Stimulated activated effector memory CD8-positive, alpha-beta T cell treated with anti-CD3 and anti-CD28 coated beads, Interleukin-12 subunit alpha, Interleukin-12 subunit beta, amount 100 ng/mL, for 72 hours (primary cell): ENCODE measurements around the gene UNC93B1.

Experiments
- ATAC-seq: fragments of 150-1000 bp; cut with Tn5 transposase; 2 replicates; pipeline ENCODE4 v1.10.0; 2021
- DNase-seq, 2 donors: peaks; one replicate each; pipeline ENCODE4 v3.0.0; 2021 to 2022; ENCODE audit warnings: low spot score in 2 of 2
- H3K27ac Mint-ChIP-seq: one replicate; pipeline ENCODE4 v1.8.0; 2022; ENCODE audit warnings: mild to moderate bottlenecking, mixed read lengths
- H3K36me3 Mint-ChIP-seq: one replicate; pipeline ENCODE4 v1.8.0; 2022; ENCODE audit warnings: mild to moderate bottlenecking, mixed read lengths
- H3K4me1 Mint-ChIP-seq: one replicate; pipeline ENCODE4 v1.8.0; 2022; ENCODE audit warnings: mixed read lengths
- H3K4me3 Mint-ChIP-seq: one replicate; pipeline ENCODE4 v1.8.0; 2022; ENCODE audit warnings: mild to moderate bottlenecking, mixed read lengths
- H3K9me3 Mint-ChIP-seq: one replicate; pipeline ENCODE4 v1.8.0; 2022; ENCODE audit warnings: mixed read lengths

Gene UNC93B1

DNA sequence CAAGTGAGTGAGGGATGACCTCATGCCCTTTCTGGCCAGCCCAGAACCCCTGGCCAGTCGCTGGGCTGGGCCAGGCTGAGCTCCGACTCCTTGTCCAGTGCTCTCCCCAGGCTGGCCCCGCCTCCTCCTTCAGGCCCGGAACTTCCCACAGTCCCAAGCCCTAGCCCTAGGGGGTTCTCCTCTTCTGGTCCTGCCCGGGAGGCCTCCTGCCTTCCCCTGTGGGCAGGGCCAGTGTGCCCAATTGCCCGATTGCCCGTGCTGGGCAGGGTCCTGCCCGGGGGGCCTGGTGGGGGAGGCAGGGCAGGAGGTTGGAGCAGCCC, 39.1 kb upstream of the UNC93B1 start:
- no peak overlapping the region for H3K27ac Mint-ChIP-seq
- H3K36me3 Mint-ChIP-seq, result peaks cover 52% of the 10 kb centered on the region
- ATAC-seq (no peak), DNase-seq (no peak)
- H3K9me3 Mint-ChIP-seq, result no peaks in the 10 kb centered on the region
- H3K4me3 Mint-ChIP-seq, result no peak overlapping the region
- H3K4me1 Mint-ChIP-seq, result peaks cover 22% of the 10 kb centered on the region

DNA sequence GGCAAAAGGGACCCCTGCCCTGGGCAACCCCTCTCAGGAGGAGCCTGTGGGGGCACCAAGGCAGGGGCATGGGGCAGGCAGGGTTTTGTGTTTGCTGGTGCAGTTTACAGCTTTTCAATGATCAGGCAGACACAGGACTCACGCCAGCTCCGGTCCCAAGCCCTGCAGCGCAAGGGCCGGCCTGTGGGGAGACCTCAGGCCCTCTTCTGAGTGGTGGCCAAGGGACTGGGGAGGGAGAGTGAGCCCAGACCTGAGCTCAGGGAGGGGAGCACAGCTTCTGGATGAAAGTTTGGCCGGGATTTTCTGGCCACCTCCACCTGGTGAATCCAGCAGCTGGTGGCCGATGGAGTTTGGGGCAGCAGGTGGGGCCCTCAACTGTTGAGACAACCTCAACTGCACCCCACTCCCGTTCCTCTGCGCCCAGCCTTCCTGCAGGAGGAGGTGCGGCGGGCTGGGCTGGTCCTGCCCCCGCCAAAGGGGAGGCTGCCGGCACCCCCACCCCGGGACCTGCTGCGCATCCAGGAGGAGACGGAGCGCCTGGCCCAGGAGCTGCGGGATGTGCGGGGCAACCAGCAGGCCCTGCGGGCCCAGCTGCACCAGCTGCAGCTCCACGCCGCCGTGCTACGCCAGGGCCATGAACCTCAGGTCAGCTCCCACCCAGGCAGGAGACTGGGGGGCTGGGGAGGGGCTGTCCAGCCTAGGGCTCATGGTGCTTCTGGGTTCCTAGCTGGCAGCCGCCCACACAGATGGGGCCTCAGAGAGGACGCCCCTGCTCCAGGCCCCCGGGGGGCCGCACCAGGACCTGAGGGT, 38.5 kb upstream of the UNC93B1 start:
- H3K4me3 Mint-ChIP-seq, result peak overlapping the region; percentile 91
- peak overlapping the region; percentile 89 for H3K27ac Mint-ChIP-seq
- peaks cover 47% of the 10 kb centered on the region for H3K36me3 Mint-ChIP-seq
- no peaks in the 10 kb centered on the region for H3K9me3 Mint-ChIP-seq
- peaks cover 26% of the 10 kb centered on the region for H3K4me1 Mint-ChIP-seq
- ATAC-seq (no peak), DNase-seq (no peak)

DNA sequence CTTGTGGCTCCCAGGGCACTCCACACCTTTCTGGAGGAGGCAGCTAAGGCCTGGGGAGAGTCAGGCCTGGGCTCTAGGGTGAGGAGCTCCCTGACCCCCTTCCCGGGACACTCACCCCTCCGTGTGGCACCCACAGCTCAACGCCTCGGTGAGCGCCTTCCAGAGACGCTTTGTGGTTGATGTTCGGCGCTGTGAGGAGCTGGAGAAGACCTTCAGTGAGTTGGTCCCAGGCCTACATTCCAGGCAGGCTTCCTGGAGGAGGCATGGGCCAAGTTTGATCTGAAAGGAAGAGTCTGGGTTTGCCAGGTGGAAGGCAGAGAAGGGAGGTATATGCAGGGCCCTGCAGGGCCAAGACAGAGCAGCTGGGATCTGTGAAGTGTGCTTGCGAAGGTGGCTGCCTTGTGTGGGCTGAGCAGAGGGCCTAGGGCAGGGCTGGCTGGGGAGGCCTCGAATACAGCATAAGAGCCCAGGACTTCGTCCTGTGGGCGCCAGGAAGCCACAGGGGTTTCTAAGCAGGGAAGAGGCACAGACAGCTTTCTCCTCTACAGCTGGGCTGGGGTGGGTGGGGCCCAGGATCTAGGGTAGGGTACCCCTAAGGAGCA, 37.8 kb upstream of the UNC93B1 start:
- ATAC-seq (no peak), DNase-seq (no peak)
- H3K4me1 Mint-ChIP-seq, result peaks cover 33% of the 10 kb centered on the region
- peaks cover 44% of the 10 kb centered on the region for H3K36me3 Mint-ChIP-seq
- H3K9me3 Mint-ChIP-seq, result no peaks in the 10 kb centered on the region
- H3K27ac Mint-ChIP-seq, result peak overlapping the region; percentile 89
- peak overlapping the region; percentile 91 for H3K4me3 Mint-ChIP-seq

DNA sequence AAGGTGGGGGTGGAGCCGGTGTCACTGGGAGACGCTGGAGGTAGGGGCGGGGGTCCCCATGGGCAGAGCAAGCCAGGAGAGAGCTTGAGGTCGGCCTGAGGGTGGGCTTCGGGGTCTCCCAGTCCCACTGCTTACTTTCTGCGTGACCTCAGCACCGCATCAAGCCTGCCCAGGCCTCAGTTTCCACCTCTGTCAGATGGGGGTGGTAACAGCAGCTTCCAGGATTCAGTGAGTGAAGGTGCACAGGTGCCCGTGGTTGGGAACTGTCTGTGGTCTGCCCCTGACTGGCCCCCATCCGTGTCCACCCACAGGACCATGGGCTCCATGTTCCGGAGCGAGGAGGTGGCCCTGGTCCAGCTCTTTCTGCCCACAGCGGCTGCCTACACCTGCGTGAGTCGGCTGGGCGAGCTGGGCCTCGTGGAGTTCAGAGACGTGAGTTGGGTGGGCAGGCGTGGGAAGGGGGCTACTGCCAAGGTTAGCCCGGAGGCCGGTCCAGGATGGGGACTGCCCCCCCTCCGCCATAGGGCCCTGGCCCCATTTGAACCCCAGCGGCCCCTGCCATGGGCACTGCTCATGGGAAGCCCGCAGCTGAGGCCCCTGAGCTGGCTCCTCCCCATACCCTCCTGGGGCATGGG, 37.2 kb upstream of the UNC93B1 start:
- Mint-ChIP-seq H3K9me3 (no peaks in the 10 kb centered on the region), H3K4me3 (peak overlapping the region; percentile 91), H3K27ac (peak overlapping the region; percentile 100), H3K36me3 (peaks cover 42% of the 10 kb centered on the region), H3K4me1 (peaks cover 39% of the 10 kb centered on the region)
- no peak for ATAC-seq
- DNase-seq, result no peak

DNA sequence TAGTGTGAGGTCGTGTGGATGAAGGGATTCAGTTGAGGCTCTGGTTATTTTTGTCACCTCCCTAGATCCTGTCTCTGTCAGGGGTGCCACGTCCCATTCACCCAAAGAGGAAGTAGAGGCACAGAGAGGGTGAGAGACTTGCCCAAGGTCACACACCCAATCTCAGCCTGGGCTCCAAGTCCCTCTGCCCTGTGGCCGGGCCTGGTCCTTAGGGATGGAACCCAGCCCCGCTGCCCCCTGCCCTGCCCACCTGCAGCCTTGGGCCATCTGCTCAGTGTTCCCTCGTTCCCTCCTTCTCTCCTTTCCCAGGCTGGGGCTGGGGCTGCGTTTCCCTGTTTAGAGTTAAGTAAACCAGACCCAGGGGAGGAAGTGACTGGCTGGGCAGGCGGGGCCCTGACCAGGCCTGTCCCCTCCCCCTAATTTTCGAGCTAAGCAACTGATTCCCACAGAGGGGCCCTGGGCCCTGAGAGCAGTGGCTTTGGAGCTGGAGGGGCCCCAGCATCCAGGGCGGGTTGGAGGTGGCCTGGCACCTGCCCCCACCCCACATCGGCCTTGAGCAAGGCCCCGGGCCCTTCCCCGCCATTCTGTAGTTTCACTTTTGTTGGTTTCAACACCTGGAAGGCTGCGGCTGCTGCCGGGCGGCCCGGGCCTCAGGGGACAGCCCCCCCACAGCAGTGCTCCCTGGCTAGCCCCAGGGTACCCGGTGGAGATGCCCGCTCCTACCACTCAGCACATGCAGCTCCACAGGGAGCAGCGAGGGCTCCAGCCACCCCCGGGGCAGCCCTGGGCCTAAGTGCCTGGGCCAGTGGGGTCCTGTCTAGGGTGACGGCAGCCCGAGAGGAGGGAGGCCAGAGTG, 36.4 kb upstream of the UNC93B1 start:
- DNase-seq (peak in 1 of 2 donors; percentile 76), ATAC-seq (peak; percentile 47)
- peaks cover 42% of the 10 kb centered on the region for H3K36me3 Mint-ChIP-seq
- peak overlapping the region; percentile 91 for H3K4me3 Mint-ChIP-seq
- H3K9me3 Mint-ChIP-seq, result no peaks in the 10 kb centered on the region
- peaks cover 41% of the 10 kb centered on the region for H3K4me1 Mint-ChIP-seq
- H3K27ac Mint-ChIP-seq, result peak overlapping the region; percentile 100

DNA sequence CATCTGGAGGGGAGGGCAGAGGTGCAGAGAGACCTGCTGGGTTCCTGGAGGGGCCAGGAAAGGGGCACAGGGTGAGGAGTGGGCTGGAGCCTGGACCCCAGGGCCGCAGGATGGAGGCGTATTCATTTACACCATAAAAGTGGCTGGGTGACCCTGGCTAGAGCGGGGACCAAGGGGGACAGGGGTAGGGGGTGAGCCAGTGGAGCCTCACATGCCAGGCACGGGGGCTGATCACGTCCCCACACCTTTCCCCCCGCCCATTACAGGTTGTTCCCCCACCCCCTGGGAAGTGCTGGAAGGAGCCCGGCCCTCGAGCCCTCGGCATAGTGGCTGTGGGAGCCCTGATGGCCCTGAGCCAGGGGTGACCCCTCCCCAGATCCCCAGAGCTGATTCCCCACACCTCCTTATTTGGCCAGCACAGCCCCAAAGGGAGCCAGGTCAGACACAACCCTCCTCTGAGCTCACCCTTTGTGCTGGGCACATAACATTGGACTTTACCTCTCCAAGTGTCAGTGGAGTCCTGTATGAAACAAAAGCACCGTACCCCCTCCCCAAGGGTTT, 35.7 kb upstream of the UNC93B1 start:
- ATAC-seq (peak; percentile 4), DNase-seq (peak in 1 of 2 donors; percentile 65)
- peak overlapping the region; percentile 100 for H3K27ac Mint-ChIP-seq
- H3K4me1 Mint-ChIP-seq, result peaks cover 41% of the 10 kb centered on the region
- peak overlapping the region; percentile 91 for H3K4me3 Mint-ChIP-seq
- H3K36me3 Mint-ChIP-seq, result peaks cover 41% of the 10 kb centered on the region
- H3K9me3 Mint-ChIP-seq, result no peaks in the 10 kb centered on the region

DNA sequence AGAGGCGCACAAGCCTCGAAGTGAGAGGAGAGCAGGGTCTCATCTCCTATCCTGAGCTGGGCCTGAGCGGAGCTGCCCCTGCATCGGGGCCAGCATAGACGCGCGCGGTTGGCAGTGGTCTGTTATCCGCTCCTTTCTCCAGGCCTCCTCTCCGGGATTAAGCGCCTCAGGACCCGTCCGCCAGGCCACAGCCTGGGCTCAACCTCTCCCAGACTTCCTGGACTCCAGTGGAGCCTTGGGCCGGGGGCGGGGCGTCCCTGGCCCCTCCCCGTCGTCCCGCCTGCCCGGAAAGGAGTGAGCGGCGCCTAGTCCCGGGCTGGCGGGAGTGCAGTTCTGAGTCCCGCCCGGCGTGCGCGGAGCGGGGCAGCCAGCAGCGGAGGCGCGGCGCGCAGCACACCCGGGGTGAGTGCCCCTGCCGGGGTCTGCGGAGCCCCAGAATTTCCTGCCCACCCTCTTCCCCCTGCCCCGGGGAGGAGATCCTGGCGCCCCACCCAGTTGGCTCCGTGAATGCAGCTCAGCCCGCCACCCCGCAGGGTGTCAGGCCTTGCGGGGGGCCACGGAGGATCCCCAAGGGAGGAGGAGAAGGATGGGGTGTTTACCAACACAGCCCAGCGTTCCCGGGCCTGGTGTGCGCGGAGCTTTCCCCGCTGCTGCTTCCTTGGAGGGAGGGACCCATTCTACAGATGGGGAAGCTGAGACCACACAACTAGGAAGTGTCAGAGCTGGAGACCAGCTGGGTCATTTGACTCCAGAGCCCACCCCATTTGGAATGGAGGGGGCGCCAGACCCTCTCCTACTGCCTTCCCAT, 35.0 kb upstream of the UNC93B1 start, which contains the start of gene TCIRG1:
TSS of gene TCIRG1 (plus strand) at position 308 of the 808 bp plus-strand sequence. CDS start 2,247 bp downstream, outside the sequence.
- H3K4me3 Mint-ChIP-seq, result peak within 1 kb of the TSS; percentile 91
- DNase-seq (peak; percentile 39 to 76), ATAC-seq (peak; percentile 69)
- H3K4me1 Mint-ChIP-seq, result peaks cover 41% of the 10 kb centered on the region
- H3K36me3 Mint-ChIP-seq, result peaks cover 47% of the 10 kb centered on the region
- H3K9me3 Mint-ChIP-seq, result no peaks in the 10 kb centered on the region
- peak within 1 kb of the TSS; percentile 100 for H3K27ac Mint-ChIP-seq

DNA sequence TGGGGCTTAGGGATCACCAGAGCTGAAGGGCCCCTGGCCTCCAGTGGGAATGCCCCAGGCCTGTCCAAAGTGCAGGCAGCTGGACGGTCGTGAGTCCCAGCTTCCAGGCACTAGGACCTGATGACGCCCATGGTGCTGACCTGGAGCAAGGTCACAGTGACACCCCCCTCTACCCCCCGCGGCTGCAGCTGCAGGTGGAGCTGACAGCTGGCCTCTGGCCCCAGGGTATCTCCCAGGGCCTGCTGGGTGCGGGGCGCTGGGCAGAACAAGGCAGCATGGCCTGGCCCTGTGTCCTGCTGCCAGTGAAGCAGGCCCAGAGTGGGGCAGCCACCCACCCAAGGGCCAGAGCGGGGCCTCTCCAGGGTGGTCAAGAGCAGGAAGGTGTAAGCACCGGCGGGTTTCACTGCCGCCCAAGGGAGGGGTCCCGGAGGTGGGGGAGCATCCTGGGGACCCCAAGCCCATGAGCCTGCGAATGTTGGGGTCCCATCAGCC, 34.4 kb upstream of the UNC93B1 start:
- ATAC-seq (no peak), DNase-seq (no peak)
- H3K9me3 Mint-ChIP-seq, result no peaks in the 10 kb centered on the region
- peaks cover 49% of the 10 kb centered on the region for H3K36me3 Mint-ChIP-seq
- H3K4me3 Mint-ChIP-seq, result peak overlapping the region; percentile 91
- peaks cover 41% of the 10 kb centered on the region for H3K4me1 Mint-ChIP-seq
- H3K27ac Mint-ChIP-seq, result peak overlapping the region; percentile 100

DNA sequence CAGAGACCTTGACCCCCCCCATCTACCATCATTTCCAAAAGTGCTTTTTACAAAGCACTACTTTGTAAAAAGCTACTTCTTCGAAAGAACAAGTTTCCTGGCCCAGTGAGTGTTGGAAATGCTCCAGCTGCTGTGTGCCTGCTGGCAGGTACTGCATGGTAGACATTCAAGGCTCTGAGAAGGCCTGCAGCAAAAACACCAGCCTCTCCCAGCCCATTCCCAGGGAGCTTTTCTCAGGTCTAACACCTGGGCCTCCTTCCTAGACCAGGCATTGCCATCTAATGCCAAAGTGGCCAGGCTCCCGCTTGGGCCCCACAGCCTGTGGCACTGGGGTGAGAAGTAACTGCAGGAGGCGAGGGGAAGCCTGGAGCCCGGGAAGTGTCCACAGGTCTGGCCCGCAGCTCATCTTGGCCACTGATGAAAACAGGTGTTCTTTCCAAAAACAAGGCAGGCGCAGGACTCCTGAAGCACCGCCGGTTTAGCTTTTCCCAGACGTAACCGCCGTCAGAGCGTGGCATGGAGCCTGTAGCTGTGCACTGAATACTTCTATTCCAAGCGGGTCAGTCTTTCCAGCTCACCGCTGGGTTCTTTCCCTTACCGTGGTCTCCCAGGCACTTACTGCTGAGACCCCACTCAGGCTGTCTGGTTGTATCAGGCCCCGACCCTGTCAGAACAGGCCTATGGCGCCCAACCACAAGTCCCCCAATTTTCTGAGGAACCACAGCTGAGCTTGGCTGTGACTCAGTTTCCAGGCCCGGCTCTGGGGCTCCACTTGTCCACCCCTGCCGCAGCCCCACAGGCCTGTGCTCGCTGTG, 33.7 kb upstream of the UNC93B1 start:
- Mint-ChIP-seq H3K4me3 (peak overlapping the region; percentile 76), H3K36me3 (peaks cover 49% of the 10 kb centered on the region), H3K27ac (peak overlapping the region; percentile 100), H3K9me3 (no peaks in the 10 kb centered on the region), H3K4me1 (peaks cover 41% of the 10 kb centered on the region)
- DNase-seq (no peak), ATAC-seq (no peak)

DNA sequence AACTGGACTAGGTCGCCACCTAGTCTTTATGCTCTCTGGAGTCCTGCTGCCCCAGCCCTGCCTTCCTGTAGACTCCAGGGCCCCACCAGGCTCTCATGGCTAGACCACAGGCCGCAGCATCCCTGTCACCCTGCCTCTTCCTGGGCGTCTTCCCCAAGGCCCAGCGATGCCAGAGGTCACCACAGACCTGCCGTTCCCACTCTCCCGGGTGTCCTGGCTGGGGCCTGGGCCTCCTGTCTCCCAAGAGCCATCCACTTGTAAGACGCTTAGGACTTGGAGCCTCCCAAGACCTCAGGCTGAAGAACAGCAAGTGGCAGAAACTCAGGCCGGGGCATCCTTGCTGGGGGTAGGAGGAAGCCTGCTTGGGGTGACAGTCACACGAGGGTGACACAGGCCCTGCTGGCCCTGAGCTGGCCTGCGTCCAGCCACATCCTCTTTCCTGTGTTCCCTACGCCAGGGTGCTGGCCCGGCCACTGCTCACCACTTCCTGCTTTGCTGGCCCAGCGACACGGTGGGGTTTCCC, 32.9 kb upstream of the UNC93B1 start:
- Mint-ChIP-seq H3K27ac (peak overlapping the region; percentile 100), H3K4me3 (peak overlapping the region; percentile 76), H3K9me3 (no peaks in the 10 kb centered on the region), H3K36me3 (peaks cover 46% of the 10 kb centered on the region), H3K4me1 (peaks cover 41% of the 10 kb centered on the region)
- ATAC-seq, result peak; percentile 78
- DNase-seq, result peak; percentile 33 to 77

DNA sequence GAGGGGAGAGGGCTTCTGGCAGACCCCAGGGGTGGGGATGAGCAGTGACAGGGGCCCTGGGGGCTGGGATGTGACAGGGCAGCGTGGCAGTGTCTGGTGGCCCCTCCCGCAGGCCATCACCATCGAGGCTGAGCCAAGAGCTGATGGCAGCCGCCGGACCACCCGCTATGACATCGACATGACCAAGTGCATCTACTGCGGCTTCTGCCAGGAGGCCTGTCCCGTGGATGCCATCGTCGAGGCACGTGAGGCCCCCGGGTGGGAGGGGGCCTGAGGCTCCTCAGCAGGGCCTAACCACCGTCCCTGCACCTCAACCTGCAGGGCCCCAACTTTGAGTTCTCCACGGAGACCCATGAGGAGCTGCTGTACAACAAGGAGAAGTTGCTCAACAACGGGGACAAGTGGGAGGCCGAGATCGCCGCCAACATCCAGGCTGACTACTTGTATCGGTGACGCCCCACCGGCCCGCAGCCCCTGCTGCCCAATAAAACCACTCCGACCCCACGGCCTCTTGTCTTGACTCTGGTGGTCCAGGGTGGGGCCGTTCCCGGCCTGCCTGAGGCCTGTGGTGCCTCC, 32.3 kb upstream of the UNC93B1 start:
- H3K4me3 Mint-ChIP-seq, result peak overlapping the region; percentile 76
- H3K27ac Mint-ChIP-seq, result peak overlapping the region; percentile 100
- ATAC-seq (no peak), DNase-seq (no peak)
- H3K9me3 Mint-ChIP-seq, result no peaks in the 10 kb centered on the region
- peaks cover 42% of the 10 kb centered on the region for H3K4me1 Mint-ChIP-seq
- peaks cover 47% of the 10 kb centered on the region for H3K36me3 Mint-ChIP-seq

DNA sequence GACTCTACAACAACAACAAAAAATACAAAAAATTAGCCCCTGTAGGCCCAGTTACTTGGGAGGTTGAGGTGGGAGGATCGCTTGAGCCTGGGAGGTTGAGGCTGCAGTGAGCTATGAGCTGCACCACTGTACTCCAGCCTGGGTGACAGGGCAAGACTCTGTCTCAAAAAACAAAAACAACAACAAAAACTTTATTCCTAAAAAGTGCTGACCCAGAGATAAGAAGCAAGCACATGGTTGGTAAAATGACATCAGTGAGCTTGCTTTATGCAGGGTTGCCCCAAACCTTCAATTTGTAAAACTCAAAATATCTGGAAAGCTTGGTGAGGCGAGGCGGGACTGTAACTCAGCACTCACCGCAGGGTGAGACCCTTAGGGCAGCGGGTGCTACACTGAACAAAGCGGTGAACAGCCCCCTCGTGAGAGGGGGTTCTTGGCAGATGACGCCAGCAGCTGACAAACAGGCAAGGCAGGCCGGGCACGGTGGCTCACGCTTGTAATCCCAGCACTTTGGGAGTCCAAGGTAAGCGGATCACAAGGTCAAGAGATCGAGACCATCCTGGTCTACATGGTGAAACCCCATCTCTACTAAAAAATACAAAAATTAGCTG, 31.5 kb upstream of the UNC93B1 start:
- no peak for DNase-seq
- Mint-ChIP-seq H3K27ac (peak overlapping the region; percentile 100), H3K4me1 (peaks cover 42% of the 10 kb centered on the region), H3K36me3 (peaks cover 42% of the 10 kb centered on the region), H3K4me3 (no peak overlapping the region), H3K9me3 (no peaks in the 10 kb centered on the region)
- no peak for ATAC-seq

DNA sequence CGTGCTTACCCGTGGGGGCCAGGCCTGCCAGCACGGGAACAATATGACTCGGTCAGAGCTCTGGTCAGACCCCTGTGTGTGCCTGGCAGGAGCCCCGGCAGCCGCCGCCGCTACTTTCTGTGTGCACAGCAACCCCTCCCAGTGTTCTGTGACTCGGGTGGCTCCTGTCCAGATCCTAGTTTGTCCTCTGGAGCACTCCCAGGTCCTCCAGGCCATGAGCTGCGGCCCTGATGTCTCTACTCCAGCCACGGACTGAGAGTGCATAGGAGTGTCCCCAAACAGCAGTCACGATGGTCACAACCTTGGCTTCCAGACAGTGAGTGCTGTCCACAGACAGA, 29.8 kb upstream of the UNC93B1 start:
- Mint-ChIP-seq H3K4me1 (peaks cover 51% of the 10 kb centered on the region), H3K27ac (peak overlapping the region; percentile 60)

More for the DNA sequence above, 29.8 kb upstream of the UNC93B1 start:
- Mint-ChIP-seq H3K9me3 (no peaks in the 10 kb centered on the region), H3K4me3 (no peak overlapping the region), H3K36me3 (peaks cover 34% of the 10 kb centered on the region)
- ATAC-seq (no peak), DNase-seq (no peak)
